Ecto neural progenitor cell (in vitro differentiated cells): ENCODE measurements around the gene ABITRAM.
A peak's percentile ranks its signal among the peaks of the same experiment; 100 is the strongest.
"Not testable (repeated sequence)": the region's sequence is repeated elsewhere in the genome, so short reads cannot be mapped to it uniquely, and the experiment has no call there.

Experiments
- DNase-seq: peaks from one replicate; pipeline ENCODE4 v3.0.0-alpha.2; 2018; ENCODE audit warnings: low spot score

Gene ABITRAM

GRCh38 chr9:108928386-108928785 lies 5.8 kb upstream of the ABITRAM start:
- no peak for DNase-seq

- DNase-seq = no peak
Observed at GRCh38 chr9:108933231-108933717, 926 bp upstream of the ABITRAM start.

- DNase-seq = peak; percentile 96
Observed at GRCh38 chr9:108933718-108934322, 380 bp upstream of the ABITRAM start, which contains the start of gene ELP1. ELP1 (minus strand) TSS chr9:108934124; CDS start chr9:108931146, 2,978 bp downstream.

GRCh38 chr9:108937561-108938305 lies 3.5 kb downstream of the ABITRAM start:
- no peak for DNase-seq

- DNase-seq = no peak
Observed at GRCh38 chr9:108939975-108940374, 5.8 kb downstream of the ABITRAM start.

- DNase-seq = no peak
Observed at GRCh38 chr9:108950168-108950567, 16.0 kb downstream of the ABITRAM start.

- no peak for DNase-seq
Observed at GRCh38 chr9:108951578-108951977, 17.4 kb downstream of the ABITRAM start.

- DNase-seq = no peak
Observed at GRCh38 chr9:108953983-108954574, 19.9 kb downstream of the ABITRAM start.

GRCh38 chr9:108956022-108956630 lies 21.9 kb downstream of the ABITRAM start:
- no peak for DNase-seq

GRCh38 chr9:108956631-108957026 lies 22.4 kb downstream of the ABITRAM start:
- no peak for DNase-seq

- no peak for DNase-seq
Observed at GRCh38 chr9:108960331-108960730, 26.1 kb downstream of the ABITRAM start.

- DNase-seq = no peak
Observed at GRCh38 chr9:108961151-108961550, 27.0 kb downstream of the ABITRAM start.

GRCh38 chr9:108963459-108964143 lies 29.4 kb downstream of the ABITRAM start:
- DNase-seq = no peak

- DNase-seq = no peak
Observed at GRCh38 chr9:108967916-108968315, 33.7 kb downstream of the ABITRAM start.

- not testable (repeated sequence) for DNase-seq
Observed at GRCh38 chr9:108971392-108971791, 37.2 kb downstream of the ABITRAM start.

- DNase-seq = no peak
Observed at GRCh38 chr9:108972186-108972585, 38.0 kb downstream of the ABITRAM start.

GRCh38 chr9:108972626-108973209 lies 38.5 kb downstream of the ABITRAM start:
- no peak for DNase-seq

GRCh38 chr9:108973895-108974294 lies 39.7 kb downstream of the ABITRAM start:
- no peak for DNase-seq

GRCh38 chr9:108978205-108978604 lies 44.0 kb downstream of the ABITRAM start:
- no peak for DNase-seq

GRCh38 chr9:108980893-108981292 lies 46.7 kb downstream of the ABITRAM start:
- no peak for DNase-seq

GRCh38 chr9:108983885-108984284 lies 49.7 kb downstream of the ABITRAM start:
- DNase-seq = no peak
